SK-N-MC (cell line): ENCODE data around the gene OGFOD3.

ENCODE experiments used
- EZH2 ChIP-seq: fragments of 200-600 bp; sonication (generic); IDR thresholded peaks from one replicate; pipeline ENCODE4 v1.6.1; 2017; ENCODE audit warnings: antibody characterized with exemption
- FOXP2 ChIP-seq: optimal IDR thresholded peaks from 2 replicates; pipeline ENCODE3; 2011; ENCODE audit warnings: mild to moderate bottlenecking, moderate library complexity; ENCODE audit not compliant: insufficient read depth; ENCODE audit errors: extremely low read length, control extremely low read depth
- POLR2AphosphoS5 ChIP-seq: IDR thresholded peaks from 2 replicates; pipeline ENCODE4 v1.6.1; 2012; ENCODE audit warnings: mild to moderate bottlenecking, low read depth, low read length, borderline replicate concordance

- TF ChIP-seq EZH2: no peak
- no peak for TF ChIP-seq POLR2AphosphoS5
- TF ChIP-seq FOXP2: no peak
These were observed 45.9 kb downstream of the OGFOD3 start for GRCh38 chr17:82372249-82373071.
